Mesenteric fat pad (tissue), 1 donor: ENCODE measurements around the gene NMNAT2. TPM values are rescaled to one million over a fixed set of nuclear protein-coding genes. Genes with fewer than 3 reads are reported as not detected.

Experiments used
- DNase-seq: peaks from one replicate; pipeline ENCODE4 v3.0.0-alpha.2; 2020; ENCODE audit warnings: low spot score
- total RNA-seq: library from RNA; stranded (reverse); fragmentation: NEBNext Ultra II Directional; extraction: Animal tissue kit (Norgen Biotek cat#: 25700); gene quantifications from one replicate; pipeline ENCODE4 v1.2.1, GENCODE V29; 2021
- donor health status: DM: yes; HTN: yes; CAD: no.

Gene NMNAT2
- total RNA-seq, 1 donor from 2014 or later = 20.5 TPM

GRCh38 chr1:183315991-183316758, 102.0 kb downstream of the NMNAT2 start:
- DNase-seq = no peak

DNA sequence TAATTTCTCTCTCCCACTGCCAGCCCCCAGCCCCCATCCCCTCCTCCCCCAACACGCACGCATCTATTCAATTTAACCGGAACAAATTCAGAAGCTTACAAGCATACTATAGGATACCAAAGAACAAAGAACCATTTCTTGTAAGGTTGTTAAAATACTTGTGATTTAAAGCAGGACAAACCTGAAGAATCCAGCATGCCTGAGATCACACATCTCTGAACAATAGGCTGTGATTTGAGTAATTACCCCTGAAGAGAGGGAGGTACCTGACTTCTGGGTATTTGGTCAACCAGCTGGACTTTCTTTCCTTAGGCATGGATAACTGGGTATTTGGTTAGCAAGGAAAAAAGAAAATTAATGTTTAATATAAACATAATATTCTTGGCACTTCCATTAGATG, 105.1 kb downstream of the NMNAT2 start:
- DNase-seq = no peak

DNA sequence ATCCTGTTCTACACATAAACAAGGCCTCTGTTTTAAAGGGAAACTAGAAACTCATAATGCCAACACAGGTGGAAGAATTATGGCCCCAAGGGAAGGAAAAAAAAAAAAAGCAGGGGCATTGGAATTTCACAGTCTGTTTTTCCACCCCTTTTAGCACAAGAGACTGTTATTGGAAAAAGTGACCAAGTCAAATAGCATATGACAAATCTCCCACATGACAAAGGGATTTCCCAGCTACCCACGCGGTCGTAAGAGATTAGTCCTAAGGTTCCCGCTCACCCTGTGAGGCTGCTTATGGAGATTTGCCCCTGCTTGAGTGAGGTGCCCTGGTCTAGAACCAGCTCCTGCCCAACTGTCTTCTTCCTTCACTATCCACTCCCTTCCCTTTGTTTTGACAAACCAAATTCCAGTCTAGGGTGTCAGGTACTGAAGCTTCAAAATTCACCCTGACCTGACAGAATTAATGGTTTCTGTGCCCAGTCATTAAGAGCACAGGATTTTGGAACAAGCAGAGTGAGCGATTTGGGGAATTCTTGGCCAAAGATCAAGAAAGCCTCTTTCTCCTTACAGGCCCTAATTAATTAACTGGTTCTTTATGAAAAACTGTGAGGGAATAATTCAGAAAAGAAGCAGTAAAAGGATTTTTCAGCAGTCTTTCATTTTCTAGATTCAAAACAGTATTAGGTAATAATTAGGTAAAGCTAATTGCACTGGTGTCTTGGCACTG, 107.3 kb downstream of the NMNAT2 start:
- no peak for DNase-seq

DNA sequence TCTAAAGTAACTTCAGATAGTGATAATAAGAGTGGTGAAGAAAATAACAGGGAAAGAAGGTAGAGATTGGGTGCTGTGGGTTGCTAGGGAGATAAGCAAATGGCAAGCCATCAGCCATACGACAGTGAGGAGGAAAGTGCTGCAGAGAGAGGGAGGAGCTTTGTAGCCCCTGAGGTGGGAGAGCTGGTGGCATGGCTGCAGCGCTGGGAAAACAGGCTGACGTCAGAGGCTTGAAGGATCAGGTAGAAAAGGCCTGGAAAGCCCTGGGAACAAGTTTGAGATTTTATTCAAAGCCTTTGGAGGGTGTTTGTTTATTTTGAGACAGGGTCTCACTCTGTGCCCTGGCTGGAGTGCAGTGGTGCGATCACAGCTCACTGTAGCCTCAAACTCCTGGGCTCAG, 109.5 kb downstream of the NMNAT2 start:
- DNase-seq = no peak

GRCh38 chr1:183306317-183307042, 111.7 kb downstream of the NMNAT2 start:
- no peak for DNase-seq

DNA sequence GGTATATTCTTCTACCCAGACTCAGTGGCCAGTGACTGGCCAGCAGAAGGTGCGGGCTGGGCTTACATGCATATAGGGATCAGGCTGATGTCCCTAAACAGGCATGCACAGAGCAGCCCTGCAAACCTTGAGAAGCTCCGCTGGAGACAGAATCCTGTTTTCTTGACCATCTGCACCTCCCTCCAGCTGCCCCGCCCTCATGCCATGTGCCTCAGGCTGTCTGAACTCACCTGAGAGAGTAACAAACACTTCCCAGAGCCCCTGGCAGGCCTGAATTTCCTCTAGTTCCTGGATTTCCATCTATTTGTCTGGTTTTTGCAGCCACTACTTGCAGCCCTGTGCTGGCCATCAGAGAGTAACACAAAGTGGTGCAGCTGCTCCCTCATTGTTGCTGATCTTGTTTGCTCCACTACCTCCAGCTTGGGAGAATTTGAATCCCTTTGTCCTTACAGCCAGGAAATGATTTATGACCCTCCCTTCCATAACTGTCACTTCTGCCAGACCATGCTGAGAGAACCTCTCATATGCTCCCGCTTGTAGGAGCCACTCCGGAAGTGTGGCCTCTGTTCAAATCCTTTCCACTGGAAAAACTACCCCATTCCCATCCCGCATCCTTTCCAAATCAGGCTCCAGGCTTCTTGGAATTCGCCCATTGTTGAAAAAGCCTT, 113.6 kb downstream of the NMNAT2 start:
- DNase-seq = no peak

- no peak for DNase-seq
These were observed 114.3 kb downstream of the NMNAT2 start for GRCh38 chr1:183303901-183304300.

DNA sequence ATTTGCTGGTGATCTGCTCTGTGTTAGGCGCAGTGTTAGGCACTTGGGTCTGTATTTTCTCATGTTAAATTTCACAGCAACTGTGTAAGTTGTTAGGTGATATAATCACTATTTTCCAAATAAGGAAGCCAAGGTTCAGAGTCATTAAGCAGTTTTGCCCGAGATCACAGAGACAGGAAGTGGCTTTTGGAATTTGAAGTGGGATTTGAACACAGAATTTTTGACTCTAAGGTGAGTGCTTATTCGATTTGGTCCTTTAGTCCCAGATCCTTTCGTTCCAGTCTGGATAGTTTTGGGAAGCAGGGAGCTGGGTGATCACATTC, 114.9 kb downstream of the NMNAT2 start:
- no peak for DNase-seq

DNA sequence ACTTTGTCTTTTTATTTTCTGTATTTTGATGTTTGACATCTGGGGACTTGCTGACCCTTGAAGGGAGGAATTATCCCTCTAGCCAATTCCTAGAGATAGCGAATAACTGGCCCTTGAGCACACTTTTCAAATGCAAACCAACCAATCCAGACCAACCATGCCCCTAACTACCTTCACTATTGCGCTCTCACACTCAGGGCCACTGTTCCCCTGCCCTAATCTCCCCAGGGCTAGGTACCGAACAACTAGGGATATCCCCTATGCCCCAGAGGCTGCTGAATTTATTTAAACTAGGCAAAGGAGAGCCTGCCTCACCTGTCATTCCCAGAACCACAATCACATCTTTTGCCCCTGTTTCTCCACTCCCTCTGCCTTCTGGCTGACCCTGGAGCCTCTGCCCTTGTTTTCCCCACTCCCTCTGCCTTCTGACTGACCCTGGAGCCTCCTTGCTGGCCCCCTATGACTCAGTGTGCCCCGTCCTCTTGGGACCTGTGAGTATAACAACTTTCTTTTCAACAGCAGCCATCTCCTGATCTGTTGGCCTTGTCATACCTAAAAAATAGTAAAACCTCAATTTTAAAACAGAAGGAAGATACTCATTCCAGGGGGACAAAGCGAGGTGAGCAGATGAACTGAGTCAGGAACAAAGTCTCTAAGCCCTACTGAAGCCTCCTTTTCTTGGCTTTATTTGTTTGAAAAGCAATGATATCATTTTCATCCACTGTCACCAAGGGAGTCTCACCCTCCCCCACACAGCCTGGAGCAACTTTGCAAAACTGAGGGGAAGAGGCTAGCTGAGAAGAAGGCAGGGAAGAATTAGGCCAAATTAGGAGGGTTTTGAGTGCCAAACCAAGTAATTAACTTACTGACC, 115.5 kb downstream of the NMNAT2 start:
- no peak for DNase-seq

GRCh38 chr1:183301239-183301638, 116.9 kb downstream of the NMNAT2 start:
- no peak for DNase-seq

DNA sequence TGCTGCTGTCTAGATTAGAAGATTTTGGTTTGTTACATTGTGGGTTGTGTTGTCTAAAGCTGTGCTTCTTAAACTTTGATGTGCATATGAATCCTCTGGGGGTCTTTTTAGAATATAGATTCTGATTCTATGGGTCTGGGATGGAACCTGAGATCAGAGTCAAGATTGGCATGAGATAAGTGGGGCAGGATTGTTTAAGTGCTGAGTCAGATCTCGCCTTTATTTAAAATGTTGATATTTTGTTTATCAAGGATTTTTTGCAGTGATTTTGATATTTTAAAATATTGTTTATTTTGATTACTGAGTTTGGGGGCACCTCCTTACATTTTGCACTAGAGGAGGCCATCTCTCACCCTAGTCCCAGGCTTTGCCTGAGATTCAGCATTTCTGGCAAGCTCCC, 117.4 kb downstream of the NMNAT2 start:
- DNase-seq = no peak

DNA sequence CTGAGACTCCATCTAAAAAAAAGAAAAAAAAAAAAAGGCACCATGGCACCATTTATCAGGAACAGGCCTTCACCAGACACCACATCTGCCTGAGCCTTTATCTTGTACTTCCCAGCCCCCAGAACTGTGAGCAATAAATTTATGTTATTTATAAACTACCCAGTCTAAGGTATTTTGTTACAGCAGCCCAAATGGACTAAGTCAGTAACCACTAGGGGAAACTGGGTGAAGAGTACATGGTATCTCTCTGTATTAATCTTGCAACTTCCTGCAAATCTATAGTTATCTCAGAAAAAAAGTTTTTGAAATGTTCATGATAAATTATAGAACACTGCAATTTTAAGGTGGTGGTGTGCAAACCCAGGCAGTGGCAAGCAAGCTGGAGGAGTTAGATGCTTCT, 117.8 kb downstream of the NMNAT2 start:
- no peak for DNase-seq

GRCh38 chr1:183296782-183297181, 121.4 kb downstream of the NMNAT2 start:
- DNase-seq = no peak

DNA sequence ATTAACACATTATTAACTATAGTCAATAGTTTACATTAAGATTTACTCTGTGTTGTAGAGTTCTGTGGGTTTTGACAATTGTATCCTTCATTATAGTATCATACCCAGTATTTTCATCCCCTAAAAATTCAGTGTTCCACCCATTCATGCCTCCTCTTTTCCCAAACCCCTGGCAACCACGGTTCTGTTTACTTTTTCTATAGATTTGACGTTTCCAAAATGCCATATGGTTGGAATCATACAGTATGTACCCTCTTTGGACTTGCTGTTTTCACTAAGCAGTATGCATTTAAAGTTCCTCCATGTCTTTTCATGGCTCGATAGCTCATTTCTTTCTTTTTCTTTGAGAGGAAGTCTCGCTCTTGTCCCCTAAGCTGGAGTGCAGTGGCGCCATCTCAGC, 122.7 kb downstream of the NMNAT2 start:
- no peak for DNase-seq

DNA sequence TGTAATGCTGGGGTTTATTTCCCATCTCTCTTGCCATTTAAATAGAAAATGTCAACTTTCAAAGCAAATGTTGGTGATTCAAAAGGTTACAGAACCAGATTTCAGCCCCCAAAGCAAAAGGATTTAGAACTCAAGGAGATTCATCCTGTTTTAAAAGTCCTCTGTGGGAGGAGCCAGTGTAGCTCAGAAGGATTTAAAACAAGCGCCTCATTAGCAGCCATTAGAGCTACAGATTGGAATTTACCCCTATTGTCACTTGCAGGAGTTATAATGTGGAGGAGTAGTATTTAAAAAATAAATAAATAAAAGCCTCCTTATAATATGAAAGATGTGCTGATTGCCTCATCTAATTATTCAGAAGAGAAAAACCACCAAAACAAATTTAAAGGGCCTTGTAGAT, 124.3 kb downstream of the NMNAT2 start:
- no peak for DNase-seq

GRCh38 chr1:183293241-183293640, 124.9 kb downstream of the NMNAT2 start:
- no peak for DNase-seq

DNA sequence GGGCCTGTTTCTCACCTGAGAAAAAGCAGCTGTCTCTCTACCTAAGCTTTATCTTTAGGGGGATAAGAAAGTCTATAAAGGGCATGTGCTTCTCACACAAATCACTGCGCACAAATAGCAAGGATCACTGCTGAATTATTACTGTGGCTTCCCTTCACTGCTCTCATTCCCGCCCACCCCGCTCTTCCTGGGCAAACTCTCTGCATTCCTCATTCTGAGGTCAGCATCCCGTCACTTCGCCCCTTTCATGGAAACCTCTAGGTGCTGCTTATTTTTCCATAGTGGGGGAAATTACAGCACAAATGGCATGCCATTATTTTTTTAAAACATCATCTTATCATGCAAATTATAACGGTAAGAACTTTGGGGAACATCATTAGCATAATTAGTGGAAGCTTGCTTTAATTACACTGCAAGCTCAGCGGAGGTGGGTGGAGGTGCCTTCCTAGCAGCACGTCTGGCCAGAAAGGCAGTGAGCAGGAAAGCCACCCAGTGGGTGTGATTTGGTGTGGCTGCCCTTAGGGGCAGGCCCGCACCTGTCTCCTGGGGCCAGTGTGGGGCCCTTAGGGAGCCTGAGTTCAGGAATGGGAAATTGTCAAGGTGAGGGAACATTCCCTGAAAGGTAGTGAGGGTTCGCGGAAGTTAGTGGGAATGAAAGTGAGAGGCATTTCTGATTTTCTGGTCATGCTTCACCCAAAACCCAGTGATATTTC, 126.2 kb downstream of the NMNAT2 start:
- DNase-seq = no peak

DNA sequence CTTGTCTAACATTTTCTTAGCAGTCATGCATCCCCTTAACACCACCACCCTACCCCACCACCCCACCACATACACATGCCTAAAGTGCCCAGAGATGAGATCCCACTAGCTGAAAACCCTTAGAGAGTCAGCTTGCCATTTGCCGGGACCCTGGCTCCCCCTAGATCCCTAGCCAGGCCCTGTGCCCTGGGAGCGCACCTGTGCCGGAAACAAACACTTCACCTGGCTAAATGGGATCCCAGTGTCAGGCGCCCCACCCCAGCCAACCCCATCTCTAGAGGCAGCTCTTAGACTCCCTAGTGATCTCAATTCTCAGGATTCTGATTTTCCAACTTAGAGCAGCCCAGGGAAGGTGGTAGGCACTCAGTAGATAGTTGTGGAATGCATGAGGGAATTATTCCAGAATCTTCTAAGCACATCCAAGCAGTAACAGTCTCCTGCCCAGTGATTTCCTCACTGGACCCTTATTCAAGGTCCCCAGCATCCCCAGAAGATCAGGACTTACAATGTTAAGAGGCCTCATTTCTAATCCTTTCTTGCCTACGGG, 126.9 kb downstream of the NMNAT2 start:
- no peak for DNase-seq

- DNase-seq = no peak
These were observed 127.6 kb downstream of the NMNAT2 start for GRCh38 chr1:183290628-183291027.

DNA sequence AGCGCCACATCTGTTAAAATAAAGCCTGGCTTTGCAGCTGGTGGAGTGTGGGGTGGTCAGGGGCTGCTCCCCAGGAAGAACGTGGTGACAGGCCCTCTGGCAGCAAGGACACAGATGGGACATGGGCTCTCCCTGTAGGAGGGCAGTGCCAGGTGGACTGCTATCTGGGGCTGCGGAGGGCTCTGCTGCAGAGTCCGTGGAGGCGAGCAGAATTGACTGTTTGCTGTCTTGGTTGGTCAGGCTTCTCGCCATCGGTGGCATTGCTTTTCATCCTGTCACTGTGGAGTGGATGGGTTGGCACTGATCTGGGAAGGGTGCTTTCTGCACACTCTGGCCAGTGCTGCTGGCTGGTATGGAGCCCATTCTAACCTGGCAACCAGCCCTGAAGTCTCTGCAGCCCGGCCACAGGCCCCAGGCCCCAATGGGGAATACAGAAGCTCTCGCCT, 129.1 kb downstream of the NMNAT2 start:
- DNase-seq = no peak
